Activated T-helper 1 cell treated with anti-CD3 and anti-CD28 coated beads, Interleukin-12 subunit alpha, Interleukin-12 subunit beta, Interleukin-2, Interleukin-4 antibody, amounts not matched to agents 30 ng/mL and 10 ng/mL and 1 ng/mL, durations not matched to agents 14 hours and 24 hours and 36 hours (primary cell): ENCODE measurements around the gene DIS3L2. TPM values are rescaled to one million over a fixed set of nuclear protein-coding genes. Genes with fewer than 3 reads are reported as not detected.
"Not testable (repeated sequence)": the region's sequence is repeated elsewhere in the genome, so short reads cannot be mapped to it uniquely, and the experiment has no call there.

Experiments used
- DNase-seq: peaks from one replicate; pipeline ENCODE4 v3.0.0; 2021; ENCODE audit warnings: low spot score
- H3K27ac Mint-ChIP-seq: one replicate; pipeline ENCODE4 v1.8.0; 2021; ENCODE audit warnings: mild to moderate bottlenecking, mixed read lengths
- H3K27me3 Mint-ChIP-seq: one replicate; pipeline ENCODE4 v1.8.0; 2022; ENCODE audit warnings: mild to moderate bottlenecking, moderate library complexity, mixed read lengths; ENCODE audit not compliant: insufficient read depth
- H3K36me3 Mint-ChIP-seq: one replicate; pipeline ENCODE4 v1.8.0; 2021; ENCODE audit warnings: low read depth, mixed read lengths
- H3K4me1 Mint-ChIP-seq: one replicate; pipeline ENCODE4 v1.8.0; 2021; ENCODE audit warnings: low read depth, mixed read lengths
- H3K4me3 Mint-ChIP-seq: one replicate; pipeline ENCODE4 v1.8.0; 2021; ENCODE audit warnings: mild to moderate bottlenecking, moderate library complexity, mixed read lengths
- H3K9me3 Mint-ChIP-seq: one replicate; pipeline ENCODE4 v1.8.0; 2021; ENCODE audit warnings: mixed read lengths
- intact Hi-C: fragments of 100-400 bp; cut with micrococcal nuclease; formaldehyde crosslinking; loops from one replicate; pipeline ENCODE4 v1.15.1; 2024
- total RNA-seq: library from RNA; stranded (reverse); gene quantifications from 2 replicates; pipeline ENCODE4 v1.2.3, GENCODE V29; 2022

Gene DIS3L2
- total RNA-seq, 1 donor from 2014 or later, result 27.9 TPM

- Mint-ChIP-seq H3K36me3 (peaks cover 2% of the 10 kb centered on the region), H3K4me1 (no peaks in the 10 kb centered on the region), H3K9me3 (no peaks in the 10 kb centered on the region), H3K4me3 (no peak overlapping the region), H3K27ac (no peak overlapping the region), H3K27me3 (peaks cover 2% of the 10 kb centered on the region)
- DNase-seq, result no peak
- intact Hi-C loops, result no loop called here
Measured at GRCh38 chr2:232103140-232103737, 141.7 kb downstream of the DIS3L2 start.

GRCh38 chr2:232104076-232104646 lies 142.6 kb downstream of the DIS3L2 start:
- H3K36me3 Mint-ChIP-seq, result no peaks in the 10 kb centered on the region
- H3K9me3 Mint-ChIP-seq, result no peaks in the 10 kb centered on the region
- no peak overlapping the region for H3K27ac Mint-ChIP-seq
- DNase-seq, result no peak
- no peak overlapping the region for H3K4me3 Mint-ChIP-seq
- H3K27me3 Mint-ChIP-seq, result peaks cover 2% of the 10 kb centered on the region
- intact Hi-C loops, result no loop called here
- H3K4me1 Mint-ChIP-seq, result no peaks in the 10 kb centered on the region

GRCh38 chr2:232111551-232111950 lies 150.0 kb downstream of the DIS3L2 start:
- Mint-ChIP-seq H3K27me3 (peaks cover 1% of the 10 kb centered on the region), H3K36me3 (no peaks in the 10 kb centered on the region), H3K4me3 (no peak overlapping the region), H3K4me1 (peaks cover 11% of the 10 kb centered on the region), H3K27ac (no peak overlapping the region), H3K9me3 (no peaks in the 10 kb centered on the region)
- DNase-seq, result no peak
- intact Hi-C loops, result no loop called here

GRCh38 chr2:232113821-232114220 lies 152.3 kb downstream of the DIS3L2 start:
- H3K4me1 Mint-ChIP-seq, result peaks cover 11% of the 10 kb centered on the region
- no peak for DNase-seq
- no peaks in the 10 kb centered on the region for H3K36me3 Mint-ChIP-seq
- no peaks in the 10 kb centered on the region for H3K9me3 Mint-ChIP-seq
- H3K27ac Mint-ChIP-seq, result no peak overlapping the region
- intact Hi-C loops, result no loop called here
- no peak overlapping the region for H3K4me3 Mint-ChIP-seq
- H3K27me3 Mint-ChIP-seq, result peaks cover 1% of the 10 kb centered on the region

GRCh38 chr2:232115728-232116361 lies 154.3 kb downstream of the DIS3L2 start:
- H3K27me3 Mint-ChIP-seq, intact Hi-C loops, H3K36me3 Mint-ChIP-seq: not testable (repeated sequence)

GRCh38 chr2:232116852-232117251 lies 155.3 kb downstream of the DIS3L2 start:
- peaks cover 11% of the 10 kb centered on the region for H3K4me1 Mint-ChIP-seq
- no peak overlapping the region for H3K27ac Mint-ChIP-seq
- H3K27me3 Mint-ChIP-seq, result peaks cover 1% of the 10 kb centered on the region
- no peaks in the 10 kb centered on the region for H3K36me3 Mint-ChIP-seq
- DNase-seq, result no peak
- no peaks in the 10 kb centered on the region for H3K9me3 Mint-ChIP-seq
- H3K4me3 Mint-ChIP-seq, result no peak overlapping the region
- intact Hi-C loops, result no loop called here

More at GRCh38 chr2:232115728-232116361, 154.3 kb downstream of the DIS3L2 start:
- H3K4me3 Mint-ChIP-seq, H3K9me3 Mint-ChIP-seq, H3K27ac Mint-ChIP-seq, DNase-seq: not testable (repeated sequence)
- peaks cover 11% of the 10 kb centered on the region for H3K4me1 Mint-ChIP-seq

GRCh38 chr2:232117413-232117812 lies 155.9 kb downstream of the DIS3L2 start:
- Mint-ChIP-seq H3K4me1 (peaks cover 11% of the 10 kb centered on the region), H3K27me3 (peaks cover 1% of the 10 kb centered on the region), H3K4me3 (no peak overlapping the region), H3K27ac (no peak overlapping the region), H3K36me3 (no peaks in the 10 kb centered on the region), H3K9me3 (no peaks in the 10 kb centered on the region)
- DNase-seq, result no peak
- intact Hi-C loops, result no loop called here

- Mint-ChIP-seq H3K27ac (no peak overlapping the region), H3K27me3 (no peaks in the 10 kb centered on the region), H3K4me1 (no peaks in the 10 kb centered on the region), H3K9me3 (no peaks in the 10 kb centered on the region), H3K4me3 (no peak overlapping the region), H3K36me3 (no peaks in the 10 kb centered on the region)
- intact Hi-C loops, result no loop called here
- no peak for DNase-seq
Measured at GRCh38 chr2:232120911-232121310, 159.4 kb downstream of the DIS3L2 start.

- H3K36me3 Mint-ChIP-seq, result no peaks in the 10 kb centered on the region
- peaks cover 2% of the 10 kb centered on the region for H3K4me1 Mint-ChIP-seq
- no peaks in the 10 kb centered on the region for H3K27me3 Mint-ChIP-seq
- H3K4me3 Mint-ChIP-seq, result no peak overlapping the region
- no peak for DNase-seq
- intact Hi-C loops, result no loop called here
- H3K27ac Mint-ChIP-seq, result no peak overlapping the region
- H3K9me3 Mint-ChIP-seq, result no peaks in the 10 kb centered on the region
Measured at GRCh38 chr2:232124309-232124708, 162.8 kb downstream of the DIS3L2 start.

GRCh38 chr2:232126301-232127099 lies 165.0 kb downstream of the DIS3L2 start:
- H3K4me1 Mint-ChIP-seq, result peaks cover 7% of the 10 kb centered on the region
- intact Hi-C loops, result no loop called here
- no peak overlapping the region for H3K27ac Mint-ChIP-seq
- H3K4me3 Mint-ChIP-seq, result no peak overlapping the region
- H3K36me3 Mint-ChIP-seq, result no peaks in the 10 kb centered on the region
- no peaks in the 10 kb centered on the region for H3K9me3 Mint-ChIP-seq
- no peak for DNase-seq
- H3K27me3 Mint-ChIP-seq, result no peaks in the 10 kb centered on the region

- no peaks in the 10 kb centered on the region for H3K36me3 Mint-ChIP-seq
- DNase-seq, result no peak
- no peaks in the 10 kb centered on the region for H3K9me3 Mint-ChIP-seq
- H3K4me1 Mint-ChIP-seq, result peaks cover 7% of the 10 kb centered on the region
- H3K27ac Mint-ChIP-seq, result no peak overlapping the region
- H3K27me3 Mint-ChIP-seq, result no peaks in the 10 kb centered on the region
- no peak overlapping the region for H3K4me3 Mint-ChIP-seq
- intact Hi-C loops, result no loop called here
Measured at GRCh38 chr2:232129483-232129882, 168.0 kb downstream of the DIS3L2 start.

GRCh38 chr2:232132181-232132580 lies 170.7 kb downstream of the DIS3L2 start:
- Mint-ChIP-seq H3K27me3 (no peaks in the 10 kb centered on the region), H3K36me3 (no peaks in the 10 kb centered on the region), H3K27ac (no peak overlapping the region), H3K9me3 (no peaks in the 10 kb centered on the region), H3K4me3 (no peak overlapping the region), H3K4me1 (peaks cover 7% of the 10 kb centered on the region)
- no peak for DNase-seq
- intact Hi-C loops, result no loop called here

- no peak overlapping the region for H3K27ac Mint-ChIP-seq
Measured at GRCh38 chr2:232133078-232133477, 171.6 kb downstream of the DIS3L2 start.

More at GRCh38 chr2:232133078-232133477, 171.6 kb downstream of the DIS3L2 start:
- Mint-ChIP-seq H3K27me3 (no peaks in the 10 kb centered on the region), H3K4me1 (peaks cover 7% of the 10 kb centered on the region), H3K36me3 (no peaks in the 10 kb centered on the region), H3K4me3 (no peak overlapping the region), H3K9me3 (no peaks in the 10 kb centered on the region)
- no peak for DNase-seq
- intact Hi-C loops, result no loop called here
